CD4-positive, alpha-beta T cell treated with Interferon gamma for 1 hour (primary cell): ENCODE data around the gene ABHD16B.

ENCODE experiments used
- DNase-seq: peaks from one replicate; pipeline ENCODE4 v3.0.0-alpha.2; 2020

The ABHD16B gene

DNA sequence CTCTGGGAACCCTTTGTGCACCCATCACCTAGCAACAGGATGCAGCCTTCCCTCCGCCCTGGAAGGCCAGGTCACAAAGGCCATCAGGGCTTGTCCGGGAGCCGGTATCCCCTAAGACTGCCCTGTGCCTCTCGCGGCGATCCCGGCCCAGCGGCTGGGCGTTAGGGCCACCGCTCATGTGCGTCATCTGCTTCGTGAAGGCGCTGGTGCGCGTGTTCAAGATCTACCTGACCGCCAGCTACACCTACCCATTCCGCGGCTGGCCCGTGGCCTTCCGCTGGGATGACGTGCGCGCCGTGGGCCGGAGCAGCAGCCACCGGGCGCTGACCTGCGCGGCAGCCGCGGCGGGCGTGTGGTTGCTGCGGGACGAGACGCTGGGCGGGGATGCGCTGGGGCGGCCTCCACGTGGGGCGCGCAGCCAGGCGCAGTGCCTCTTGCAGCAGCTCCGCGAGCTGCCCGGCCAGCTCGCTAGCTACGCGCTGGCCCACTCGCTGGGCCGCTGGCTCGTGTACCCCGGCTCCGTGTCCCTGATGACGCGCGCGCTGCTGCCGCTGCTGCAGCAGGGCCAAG is at the start of gene ABHD16B:
Gene ABHD16B, plus strand, starts transcription at position 134 of the 570 bp plus-strand sequence. Its CDS starts 43 bp downstream, at position 177.
- DNase-seq, result no peak

DNA sequence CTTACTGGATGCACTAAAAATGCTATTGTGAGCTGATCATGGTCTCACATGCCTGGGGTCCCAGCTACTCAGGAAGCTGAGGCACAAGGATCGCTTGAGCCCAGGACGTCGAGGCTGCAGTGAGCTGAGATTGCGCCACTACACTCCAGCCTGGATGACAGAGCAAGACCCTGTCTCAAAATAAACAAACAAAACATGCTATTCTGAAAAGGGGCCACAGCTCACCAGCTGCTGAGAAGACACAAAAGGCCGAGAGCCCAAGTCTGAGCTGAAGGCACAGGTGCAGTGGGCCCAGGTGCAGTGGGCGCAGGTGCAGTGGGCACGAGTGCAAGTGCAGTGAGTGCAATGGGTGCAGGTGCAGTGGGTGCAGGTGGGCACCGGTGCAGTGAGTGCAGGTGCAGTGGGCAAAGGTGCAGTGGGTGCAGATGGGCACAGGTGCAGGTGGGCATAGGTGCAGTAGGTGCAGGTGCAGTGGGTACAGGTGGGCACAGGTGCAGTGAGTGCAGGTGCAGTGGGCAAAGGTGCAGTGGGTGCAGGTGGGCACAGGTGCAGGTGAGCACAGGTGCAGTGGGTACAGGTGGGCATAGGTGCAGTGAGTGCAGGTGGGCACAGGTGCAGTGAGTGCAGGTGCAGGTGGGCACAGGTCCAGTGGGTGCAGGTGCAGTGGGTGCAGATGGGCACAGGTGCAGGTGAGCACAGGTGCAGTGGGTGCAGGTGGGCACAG is 46.2 kb upstream of the ABHD16B start:
- DNase-seq, result no peak

DNA sequence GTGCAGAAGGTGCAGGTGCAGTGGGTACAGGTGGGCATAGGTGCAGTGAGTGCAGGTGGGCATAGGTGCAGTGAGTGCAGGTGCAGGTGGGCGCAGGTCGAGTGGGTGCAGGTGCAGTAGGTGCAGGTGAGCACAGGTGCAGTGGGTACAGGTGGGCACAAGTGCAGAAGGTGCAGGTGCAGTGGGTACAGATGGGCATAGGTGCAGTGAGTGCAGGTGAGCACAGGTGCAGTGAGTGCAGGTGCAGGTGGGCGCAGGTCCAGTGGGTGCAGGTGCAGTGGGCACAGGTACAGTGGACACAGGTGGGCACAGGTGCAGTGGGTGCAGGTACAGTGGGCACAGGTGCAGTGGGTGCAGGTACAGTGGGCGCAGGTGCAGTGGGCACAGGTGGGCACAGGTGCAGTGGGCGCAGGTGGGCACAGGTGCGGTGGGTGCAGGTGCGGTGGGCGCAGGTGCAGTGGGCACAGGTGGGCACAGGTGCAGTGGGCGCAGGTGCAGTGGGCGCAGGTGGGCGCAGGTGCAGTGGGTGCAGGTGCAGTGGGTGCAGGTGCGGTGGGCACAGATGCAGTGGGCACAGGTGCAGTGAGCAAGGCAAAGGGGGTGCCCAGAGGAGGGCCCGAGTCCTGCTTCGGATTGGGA is 45.6 kb upstream of the ABHD16B start:
- no peak for DNase-seq

DNA sequence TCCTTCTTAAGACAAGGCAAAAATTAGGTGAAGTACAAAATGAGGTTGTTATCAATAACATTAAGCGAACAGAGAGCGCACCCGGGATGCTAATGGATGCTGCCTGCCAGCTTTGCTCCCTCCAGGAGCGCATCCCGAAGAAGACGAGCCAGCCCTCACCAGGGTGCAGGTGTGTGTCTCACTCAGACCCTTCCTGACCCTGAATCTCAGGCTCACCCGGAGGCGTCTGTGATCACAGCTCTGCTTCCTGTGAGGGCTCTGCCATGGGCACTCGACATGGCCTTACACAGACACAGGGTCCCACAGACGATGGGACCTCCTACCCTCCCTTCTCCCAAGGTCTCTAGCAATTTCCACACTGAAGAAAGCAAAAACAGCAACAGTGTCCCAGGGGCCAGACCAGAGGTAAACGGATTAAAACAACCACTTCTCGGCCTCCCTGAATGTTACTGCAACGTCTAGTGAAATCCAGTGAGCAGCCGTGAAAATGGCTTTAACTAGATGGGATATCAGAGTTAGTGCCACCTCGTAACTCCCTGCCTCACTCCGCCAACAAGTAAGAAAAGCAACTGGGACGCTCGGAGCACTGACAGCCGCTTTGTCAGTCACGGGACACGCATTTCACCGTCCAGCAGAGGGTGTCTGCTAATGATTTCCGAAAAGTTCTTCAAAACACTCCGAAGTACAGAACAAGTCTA is 41.9 kb upstream of the ABHD16B start:
- DNase-seq, result no peak

DNA sequence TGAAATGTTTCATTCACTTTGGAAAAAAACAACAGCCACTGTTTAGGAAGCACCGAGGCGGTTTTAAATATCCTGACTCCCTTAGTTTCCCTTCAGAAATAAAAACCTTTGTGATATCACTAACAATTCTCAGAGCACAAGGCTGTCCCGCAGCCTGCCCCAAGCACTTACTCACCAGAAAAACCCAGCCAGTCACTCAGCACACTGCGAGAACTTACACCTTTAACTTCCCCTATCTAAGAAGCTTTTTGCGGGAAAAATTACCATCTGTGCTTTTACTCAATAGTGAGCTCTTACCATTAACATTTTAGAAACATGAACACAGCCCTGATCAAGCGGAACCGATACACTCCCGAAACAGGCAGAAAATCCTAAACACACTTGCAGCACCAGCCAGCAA is 39.5 kb upstream of the ABHD16B start:
- no peak for DNase-seq

DNA sequence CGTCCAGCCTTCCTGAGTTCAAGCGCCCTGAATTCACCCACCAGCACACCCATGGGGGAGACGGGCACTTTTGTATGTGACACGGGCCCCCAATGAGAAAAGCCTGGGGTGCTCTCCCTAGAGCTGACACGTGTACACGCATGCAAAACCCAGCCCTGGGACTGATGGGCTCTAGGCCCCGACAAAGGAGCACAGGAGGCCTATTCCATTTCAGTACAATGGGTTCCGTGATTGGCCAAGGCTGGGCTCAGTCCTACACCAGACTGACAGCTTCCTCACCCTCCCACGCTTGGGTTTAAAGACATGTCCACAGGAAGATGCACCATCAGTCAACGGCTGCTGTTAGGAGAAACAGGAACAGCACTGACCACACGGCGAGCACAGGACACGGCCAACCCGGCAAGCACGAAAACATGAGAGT is 39.0 kb upstream of the ABHD16B start:
- DNase-seq, result no peak

DNA sequence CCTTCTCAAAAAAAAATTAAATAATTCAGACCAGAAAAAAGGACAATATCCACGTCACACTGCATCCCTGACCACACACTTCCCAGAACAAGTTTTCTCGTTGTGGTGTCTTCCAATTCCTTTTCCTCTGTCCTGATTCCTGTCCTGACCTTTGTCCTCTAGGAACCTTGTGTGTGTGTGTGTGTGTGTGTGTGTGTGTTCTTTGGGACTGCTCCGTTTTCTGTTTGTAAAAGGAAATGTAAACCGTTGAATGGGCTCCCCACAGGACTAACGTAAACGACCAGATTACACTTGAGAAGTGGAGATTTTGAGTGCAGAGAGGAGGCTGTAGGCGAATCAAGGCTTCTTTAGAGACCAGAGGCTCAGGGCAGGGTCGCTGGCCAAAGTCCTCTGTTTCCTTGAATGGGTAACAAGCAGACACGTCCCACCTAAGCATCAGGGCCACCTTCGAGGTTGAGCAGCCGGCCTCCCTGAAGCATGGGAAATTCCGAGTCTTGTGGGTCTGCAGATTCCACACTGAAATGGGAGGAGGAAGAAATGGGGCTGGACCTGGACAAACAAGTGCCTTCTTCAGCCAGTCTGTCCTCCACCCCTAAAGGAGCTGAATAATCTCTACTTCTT is 37.5 kb upstream of the ABHD16B start:
- DNase-seq, result no peak

DNA sequence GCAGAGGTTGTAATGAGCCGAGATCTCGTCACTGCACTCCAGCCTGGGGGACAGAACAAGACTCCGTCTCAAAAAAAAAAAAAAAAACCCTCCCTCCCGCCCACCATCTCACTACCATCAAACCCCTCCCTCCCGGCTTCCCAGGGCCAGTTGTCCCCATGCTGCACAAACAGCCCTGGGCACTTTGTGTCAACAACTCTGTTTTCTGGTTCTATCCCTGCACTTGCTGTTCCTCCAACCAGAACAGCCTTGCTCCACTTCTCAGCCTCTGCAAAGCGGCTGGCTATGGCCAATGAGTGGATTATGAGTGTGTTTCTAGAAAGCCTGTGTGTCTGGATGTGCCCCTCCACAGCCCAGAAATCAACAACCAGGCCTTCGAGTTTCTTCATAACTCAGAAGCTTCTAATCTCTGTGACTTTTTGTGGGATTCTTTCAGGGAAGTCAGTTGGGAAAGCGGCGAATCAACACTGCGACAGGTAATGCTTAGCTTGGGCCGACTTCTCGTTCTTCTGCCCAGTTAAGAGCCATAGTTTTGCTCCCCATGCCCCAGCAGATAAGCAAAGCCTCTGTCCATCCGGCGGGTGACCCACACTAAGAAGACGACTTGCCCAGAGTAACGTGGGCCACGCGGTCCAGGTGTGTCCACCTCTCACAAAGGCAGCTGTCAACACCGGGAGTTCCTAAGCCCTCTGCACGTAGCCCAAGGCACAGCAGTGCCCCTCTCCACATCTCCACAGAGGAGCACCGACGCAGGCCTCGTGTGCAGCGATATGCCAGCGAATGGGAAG is 35.8 kb upstream of the ABHD16B start:
- DNase-seq, result no peak

DNA sequence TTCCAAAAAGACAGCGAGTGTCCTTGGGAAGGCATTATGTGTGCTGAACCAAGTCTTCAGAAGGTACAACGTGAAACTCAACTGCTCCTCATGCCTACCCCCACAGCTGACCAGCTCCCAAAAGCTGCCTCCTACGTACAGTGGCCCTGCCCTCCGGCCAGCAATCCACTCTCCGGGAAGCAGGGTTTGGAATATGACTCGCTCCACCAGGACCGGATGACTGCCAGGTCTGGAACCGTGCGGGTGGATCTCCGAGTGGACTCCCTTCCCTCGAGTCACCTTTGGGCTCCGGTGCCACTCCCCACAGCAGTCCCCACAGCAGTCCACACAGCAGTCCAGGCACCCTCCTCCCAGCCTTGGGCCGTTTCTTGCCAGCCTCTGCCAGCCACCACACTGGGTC is 34.5 kb upstream of the ABHD16B start:
- no peak for DNase-seq

DNA sequence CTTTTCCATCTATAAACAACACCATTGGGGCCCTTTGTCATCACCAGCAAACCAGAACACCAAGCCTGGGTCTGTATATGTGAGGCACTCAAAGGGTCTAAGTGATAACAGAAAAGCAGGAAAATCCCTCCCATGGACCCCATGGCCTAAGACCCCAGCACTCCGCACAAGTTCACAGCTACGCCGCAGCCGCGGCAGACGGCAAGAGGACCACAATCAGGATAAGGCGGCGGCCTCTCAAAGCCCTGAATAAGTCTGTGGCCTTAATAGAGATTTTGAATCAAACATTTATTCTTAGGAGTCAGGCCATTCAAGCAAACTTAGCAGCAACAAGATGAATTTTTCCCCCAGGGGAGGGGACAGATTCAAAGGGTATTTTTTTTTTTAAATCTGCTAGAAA is 33.2 kb upstream of the ABHD16B start:
- no peak for DNase-seq

DNA sequence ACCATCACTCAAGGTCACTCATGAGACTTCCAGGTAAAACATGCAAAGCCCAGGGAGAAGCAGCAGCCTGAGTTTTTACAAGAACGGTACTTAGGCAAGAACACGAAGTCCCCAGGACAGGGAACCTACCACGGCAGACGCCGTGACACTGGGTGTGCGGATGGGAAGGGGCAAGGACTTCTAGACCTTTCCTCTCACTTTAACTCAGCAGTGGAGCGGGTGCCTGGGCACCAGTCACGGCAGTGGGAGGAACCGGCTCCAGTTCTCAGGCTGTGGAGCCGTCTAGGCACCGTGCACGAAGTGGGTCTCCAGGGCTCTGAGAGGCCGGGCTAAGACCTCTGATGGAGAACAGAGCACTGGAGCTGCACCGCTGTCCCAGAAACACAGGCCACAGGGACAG is 32.8 kb upstream of the ABHD16B start:
- no peak for DNase-seq

DNA sequence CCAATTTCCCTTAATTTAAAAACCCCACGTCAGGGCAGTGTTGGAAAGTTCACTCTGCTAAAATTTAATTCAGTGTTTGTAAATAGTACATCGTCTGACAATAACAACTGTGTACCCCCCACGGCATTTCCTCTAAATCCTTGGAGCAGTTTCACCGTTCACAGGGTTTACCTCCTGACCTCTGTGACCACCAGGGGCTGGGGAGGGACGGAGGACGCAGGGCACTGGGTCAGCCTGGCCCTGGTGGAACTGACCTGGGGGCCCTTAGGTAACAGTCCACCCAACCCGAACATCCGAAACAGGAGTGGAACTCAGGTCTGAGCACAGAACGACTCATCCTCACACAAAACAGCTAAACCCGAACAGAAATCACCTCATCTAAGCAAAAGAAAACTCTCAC is 32.3 kb upstream of the ABHD16B start:
- no peak for DNase-seq

DNA sequence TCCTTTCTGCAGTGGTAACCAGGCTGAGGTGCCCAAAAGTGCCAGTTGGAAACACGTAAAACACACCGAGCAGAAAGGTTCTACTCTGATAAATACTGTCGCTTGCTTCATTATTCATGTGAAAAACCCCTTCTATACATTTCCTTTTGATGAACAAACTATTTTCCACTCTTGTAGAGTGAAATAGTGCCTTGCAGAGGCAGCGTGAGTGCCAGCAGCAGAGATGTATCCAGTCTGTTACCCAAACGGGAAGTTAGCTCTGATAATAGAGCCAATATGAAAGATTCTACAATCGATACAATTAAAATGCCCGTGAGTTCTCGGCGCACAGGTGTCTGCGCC is 31.7 kb upstream of the ABHD16B start:
- DNase-seq, result no peak

DNA sequence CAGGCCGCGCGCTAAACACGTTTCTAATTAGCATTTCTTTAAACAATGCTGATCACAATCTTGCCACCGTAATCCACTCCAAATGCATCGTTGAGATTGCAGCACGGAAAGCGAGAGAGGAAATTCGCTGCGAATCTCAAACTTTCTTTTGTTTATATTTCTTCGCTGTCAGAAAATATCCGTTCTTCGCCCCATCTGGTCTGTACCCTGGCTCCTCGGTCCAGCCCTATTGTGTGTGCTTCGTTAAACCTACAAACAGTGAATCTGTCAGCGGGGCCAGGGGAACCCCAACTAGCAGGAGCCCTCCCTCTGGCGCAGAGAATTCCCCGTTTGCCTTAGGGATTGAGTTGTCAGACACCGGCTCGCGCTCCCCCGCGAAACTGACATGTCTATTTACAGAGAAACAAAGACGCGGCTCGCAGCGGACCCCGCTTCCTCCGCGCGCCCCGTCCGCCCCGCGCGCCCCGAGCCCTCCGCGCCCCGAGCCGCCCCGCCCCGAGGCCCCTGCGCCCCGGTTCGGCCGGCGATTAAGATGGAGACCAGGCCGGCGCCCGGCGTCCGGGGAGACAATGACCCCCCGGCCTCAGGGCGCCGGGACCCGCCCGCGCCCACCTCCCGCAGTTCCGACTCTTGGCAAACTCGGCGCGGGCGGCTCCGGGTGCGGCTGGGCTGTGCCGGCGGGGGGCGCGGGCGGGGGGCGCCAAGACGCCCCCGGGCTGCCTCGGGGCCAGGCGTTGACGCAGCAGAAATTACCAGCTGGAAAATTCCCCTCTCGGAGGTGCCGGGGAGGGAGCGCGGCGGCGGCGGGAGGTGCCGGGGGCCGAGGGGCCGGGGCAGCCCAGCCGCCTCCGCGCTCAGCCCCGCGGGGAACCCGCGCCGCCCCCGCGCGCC is 31.1 kb upstream of the ABHD16B start:
- DNase-seq, result no peak

DNA sequence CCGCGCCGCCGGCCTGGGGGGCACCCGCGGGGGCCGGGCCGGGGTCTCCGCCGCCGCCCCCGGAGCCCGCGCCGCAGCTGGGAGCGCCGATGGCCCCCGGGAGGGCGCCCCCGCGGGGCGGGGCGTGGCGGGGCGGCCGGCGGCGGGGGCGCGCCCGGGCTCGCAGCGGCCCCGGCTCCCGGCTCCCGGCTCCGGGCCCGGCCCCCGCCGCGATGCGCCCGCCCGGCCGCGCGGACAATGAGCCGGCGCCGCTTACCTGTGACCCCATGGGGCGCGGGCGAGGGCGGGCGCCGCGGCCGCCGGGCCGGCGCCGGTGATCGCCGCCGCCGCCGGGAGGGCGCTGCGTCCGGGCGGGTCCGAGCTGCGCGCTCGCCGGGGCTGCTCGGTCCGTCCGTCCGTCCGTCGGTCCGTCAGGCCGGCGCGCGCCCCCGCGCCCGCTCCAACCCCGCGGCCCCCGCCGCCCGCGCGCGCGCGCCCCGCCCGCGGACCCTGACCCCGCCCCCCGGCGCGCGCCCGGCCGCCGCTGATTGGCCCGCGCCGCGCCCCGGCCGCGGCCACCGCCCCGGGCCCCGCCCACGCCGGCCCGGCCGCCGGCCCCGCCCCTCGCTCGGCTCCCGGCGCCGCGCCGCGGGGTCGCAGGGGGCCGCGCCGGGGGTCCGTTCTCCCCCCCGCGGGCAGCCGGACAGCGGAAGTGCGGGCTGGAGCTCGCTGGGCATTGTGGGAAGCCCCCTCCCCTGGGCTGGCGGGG is 30.3 kb upstream of the ABHD16B start, which contains the start of gene ZBTB46:
Gene ZBTB46, minus strand, starts transcription at position 424 of the 748 bp plus-strand sequence. CDS start 40,507 bp downstream, outside the sequence.
- no peak for DNase-seq

DNA sequence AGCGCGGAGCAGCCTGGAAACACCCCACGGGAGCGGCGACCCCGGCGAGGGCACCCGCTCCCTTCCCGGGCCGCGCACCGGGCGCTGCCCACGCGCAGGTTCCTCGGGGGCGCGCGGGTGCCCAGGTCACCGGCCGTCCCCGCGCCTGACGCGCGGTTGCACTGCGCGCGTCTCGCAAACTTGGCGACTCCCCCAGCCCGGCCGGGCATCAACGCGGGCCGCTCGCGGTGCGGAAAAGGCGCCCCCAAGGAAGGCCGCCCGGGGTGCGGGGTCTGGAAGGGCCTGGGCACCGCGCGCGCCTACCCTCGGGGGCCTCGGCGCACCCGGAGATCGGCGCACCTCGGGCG is 29.7 kb upstream of the ABHD16B start:
- no peak for DNase-seq

DNA sequence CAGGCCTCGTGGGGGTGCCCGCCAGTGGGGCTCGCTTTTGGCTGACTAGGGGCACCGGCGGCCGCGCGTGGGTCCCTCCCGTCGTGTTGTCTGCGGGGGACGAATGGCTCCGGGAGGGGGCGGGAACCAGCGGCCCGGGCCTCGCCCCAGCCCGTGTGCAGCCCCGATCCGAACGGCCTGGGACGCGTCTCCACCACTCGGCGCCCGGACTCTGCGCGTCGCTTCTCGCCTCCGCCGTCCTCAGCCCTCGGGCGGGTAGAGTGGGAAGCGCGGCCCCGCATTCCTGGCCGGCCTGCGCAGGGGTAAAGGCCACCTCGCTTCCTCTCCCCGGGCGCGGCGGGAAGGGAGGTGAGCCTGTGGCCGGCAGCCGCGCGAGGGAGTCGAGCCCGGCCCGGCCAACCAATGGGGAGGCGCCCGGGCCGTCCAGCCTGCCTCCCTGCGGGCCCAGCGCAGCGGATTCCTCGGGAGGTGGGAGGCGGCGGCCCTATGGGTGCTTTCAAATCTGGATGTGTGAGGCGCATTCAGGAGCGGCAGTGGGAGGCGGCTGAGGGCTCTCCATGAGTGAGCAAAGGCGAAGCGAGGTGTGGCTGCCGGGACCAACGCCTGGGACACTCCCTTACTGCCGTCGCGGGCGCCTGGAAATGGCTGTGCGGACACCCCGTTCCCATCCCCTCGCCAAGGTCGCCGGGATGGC is 29.2 kb upstream of the ABHD16B start:
- DNase-seq, result no peak

DNA sequence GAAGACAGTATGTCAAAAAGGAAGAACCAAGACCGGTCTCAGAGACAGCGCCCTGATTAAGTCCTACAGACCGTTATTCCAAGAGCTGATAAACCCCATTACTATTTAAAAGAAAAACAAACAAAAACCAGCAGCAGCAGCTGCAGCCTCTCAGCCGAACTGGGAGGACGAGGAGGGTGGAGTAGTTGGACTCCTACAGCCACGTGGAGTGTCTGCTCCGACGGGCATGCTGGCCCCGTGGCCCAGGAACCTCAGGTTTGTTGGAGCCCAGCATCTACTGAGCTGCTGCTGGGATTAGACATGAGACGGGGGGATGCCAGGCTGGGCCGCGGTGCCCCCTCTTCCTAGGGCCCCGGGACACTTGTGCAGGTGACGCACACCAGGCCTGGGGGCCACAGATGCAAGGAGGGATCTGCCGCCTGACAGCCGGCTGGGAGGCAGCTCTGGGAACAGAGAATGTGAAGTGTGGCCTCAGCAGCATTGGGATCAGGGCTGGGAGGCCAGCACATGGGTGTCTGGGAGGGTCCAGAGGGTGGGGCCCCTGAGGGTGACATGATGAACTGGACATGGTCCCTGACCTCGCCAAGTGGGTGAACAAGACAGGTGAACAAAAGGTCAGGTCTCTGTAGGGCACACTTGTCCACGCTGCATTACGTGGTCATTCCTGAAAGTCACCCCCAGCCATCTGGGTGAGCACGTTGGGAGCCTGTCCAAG is 27.4 kb upstream of the ABHD16B start:
- no peak for DNase-seq

DNA sequence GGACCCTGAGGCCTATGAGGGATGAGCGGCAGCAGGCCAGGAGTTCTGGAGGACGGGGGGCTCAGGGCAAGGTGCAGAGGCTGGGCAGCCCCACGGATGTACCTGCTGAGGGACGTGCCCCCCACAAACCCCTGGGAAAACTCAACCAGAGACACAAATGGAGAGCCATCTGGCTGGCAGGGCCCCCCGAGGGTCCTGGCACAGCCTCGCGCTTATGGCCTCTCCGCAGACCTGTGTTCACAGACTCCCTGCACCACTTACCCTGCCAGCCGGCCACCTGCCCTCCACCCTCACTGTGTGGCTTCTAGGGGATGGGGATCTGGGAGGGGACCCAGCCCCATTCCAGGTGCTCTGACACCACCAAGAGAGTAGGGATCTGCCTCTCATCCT is 26.8 kb upstream of the ABHD16B start:
- no peak for DNase-seq
